GM12872 (cell line): Measurements from ENCODE around the gene ACAD11.

ENCODE experiments used
- CTCF ChIP-seq: IDR thresholded peaks from 3 replicates; pipeline ENCODE4 v1.5.1; 2011; ENCODE audit warnings: low read depth, mild to moderate bottlenecking, low read length, moderate library complexity; ENCODE audit not compliant: insufficient read depth

The ACAD11 gene

GRCh38 chr3:132650153-132650552, 9.5 kb downstream of the ACAD11 start:
- no peak for TF ChIP-seq CTCF

- TF ChIP-seq CTCF, result no peak
Observed at GRCh38 chr3:132645058-132645457, 14.6 kb downstream of the ACAD11 start.

- no peak for TF ChIP-seq CTCF
Observed at GRCh38 chr3:132643366-132643765, 16.2 kb downstream of the ACAD11 start.

GRCh38 chr3:132642539-132642847, 17.1 kb downstream of the ACAD11 start:
- no peak for TF ChIP-seq CTCF

- TF ChIP-seq CTCF, result peak; percentile 62
Observed at GRCh38 chr3:132641837-132642538, 17.6 kb downstream of the ACAD11 start.

- TF ChIP-seq CTCF, result no peak
Observed at GRCh38 chr3:132638706-132639105, 20.9 kb downstream of the ACAD11 start.

- no peak for TF ChIP-seq CTCF
Observed at GRCh38 chr3:132637590-132637989, 22.0 kb downstream of the ACAD11 start.
